Measurements from ENCODE around the gene BICRAL. TPM values are rescaled to one million over a fixed set of nuclear protein-coding genes. Genes with fewer than 3 reads are reported as not detected.

BICRAL gene
- total and polyA plus RNA-seq, 2 of the 4 experiments (the other 2 are of a cell fraction), result 4.0 to 6.1 TPM

DNA sequence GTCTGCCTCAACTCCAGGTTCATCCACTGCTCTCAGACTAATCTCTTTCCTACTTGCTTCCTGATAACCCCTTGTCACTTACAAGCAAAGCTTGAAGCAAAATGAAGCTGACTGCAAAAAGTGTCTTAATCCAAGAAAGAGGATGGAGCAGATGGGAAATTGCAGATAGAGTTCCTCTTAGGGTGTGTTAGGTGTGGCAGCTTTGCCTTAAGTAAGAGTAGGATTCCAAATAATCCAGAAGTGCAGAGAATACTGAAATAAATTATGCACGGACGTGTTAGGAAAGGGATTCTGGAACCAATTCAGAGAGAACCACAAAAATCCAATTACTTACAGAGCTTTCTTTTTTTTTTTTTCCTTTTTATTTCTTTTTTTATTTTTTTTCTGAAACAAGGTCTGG, 91.5 kb downstream of the BICRAL start:
- in situ Hi-C loops (cut with MboI; ENCODE audit: low sequenced_read_pairs), result no loop called here

More for the DNA sequence above, 91.5 kb downstream of the BICRAL start:
- Histone ChIP-seq H3K27ac (ENCODE audit: insufficient read depth, low read length) (no peak overlapping the region), H3K4me2 (ENCODE audit: low read depth, low read length) (no peak overlapping the region), H3K23ac (ENCODE audit: low read depth, low read length) (no peak overlapping the region), H3K4me1 (ENCODE audit: control insufficient read depth, insufficient read depth, low read length) (no peaks in the 10 kb centered on the region), H2AK5ac (ENCODE audit: low read depth, low read length) (no peak overlapping the region), H3K14ac (replicated peaks; ENCODE audit: low read depth, low read length) (no peak overlapping the region), H3K4ac (ENCODE audit: low read depth, low read length) (no peak overlapping the region), H3K9me3 (ENCODE audit: control insufficient read depth, insufficient read depth, low read length) (no peaks in the 10 kb centered on the region), H4K20me1 (ENCODE audit: insufficient read depth, low read length) (no peaks in the 10 kb centered on the region), H2AK9ac (replicated peaks; ENCODE audit: low read depth, low read length, poor library complexity) (no peak overlapping the region), H2BK15ac (ENCODE audit: low read depth, low read length) (no peak overlapping the region), H3K18ac (ENCODE audit: low read depth, low read length) (no peak overlapping the region), H3K79me1 (ENCODE audit: low read depth in 1 of 2, low read length in 2 of 2) (no peaks in the 10 kb centered on the region), H2BK20ac (ENCODE audit: low read depth, low read length) (no peak overlapping the region), H3K9me1 (ENCODE audit: insufficient read depth, low read length) (no peaks in the 10 kb centered on the region), H4K5ac (ENCODE audit: low read depth, low read length) (no peak overlapping the region), H3K27me3 (ENCODE audit: control insufficient read depth, insufficient read depth, low read length) (no peaks in the 10 kb centered on the region), H4K91ac (ENCODE audit: insufficient read depth, low read depth, low read length) (no peak overlapping the region), H3K9ac (ENCODE audit: low read depth, low read length) (no peak overlapping the region), H2BK120ac (ENCODE audit: low read depth, low read length) (no peak overlapping the region), H3K56ac (ENCODE audit: extremely low read depth, insufficient read depth, low read length) (no peak overlapping the region), H2AFZ (replicated peaks; ENCODE audit: low read length, poor library complexity) (no peak overlapping the region), H2BK5ac (ENCODE audit: low read depth, low read length, poor library complexity, severe bottlenecking) (no peak overlapping the region), H4K8ac (ENCODE audit: low read depth in 2 of 2, low read length in 2 of 2) (no peak overlapping the region), H3K4me3 (ENCODE audit: insufficient read depth, low read depth, low read length) (no peak overlapping the region), H3K36me3 (ENCODE audit: control insufficient read depth, insufficient read depth, low read length) (no peaks in the 10 kb centered on the region)
- intact Hi-C loops (cut with micrococcal nuclease), result no loop called here
- no peak for ATAC-seq (ENCODE audit: low read depth)
- TF ChIP-seq MAZ (IDR thresholded peaks at IDR 0.05; ENCODE audit: borderline replicate concordance, low read depth, low read length) (no peak), SMC3 (IDR thresholded peaks at IDR 0.05; ENCODE audit: low read depth, low read length) (no peak), FOS (IDR thresholded peaks at IDR 0.05; ENCODE audit: low read depth, low read length) (no peak), POLR2A (IDR thresholded peaks at IDR 0.05; ENCODE audit: low read depth, low read length) (no peak), BHLHE40 (IDR thresholded peaks at IDR 0.05; ENCODE audit: low read depth, low read length) (no peak), RAD21 (IDR thresholded peaks at IDR 0.05; ENCODE audit: low read length) (no peak), RFX5 (IDR thresholded peaks at IDR 0.05; ENCODE audit: low read depth, low read length) (no peak), MXI1 (IDR thresholded peaks at IDR 0.05; ENCODE audit: borderline replicate concordance, low read depth, low read length) (no peak), NFE2L2 (IDR thresholded peaks at IDR 0.05; ENCODE audit: low read depth, low read length) (no peak)
- no CpG with 5 or more reads among the region's 2 CpGs for WGBS, 2 experiments (ENCODE audit: extremely low coverage in 2 of 2, insufficient read length in 1 of 2)
- ChIA-PET CTCF (interaction anchor here (0.6 to 1.4 kb wide), 3 partner anchors 13 to 146 kb away, joined by 3 to 9 read pairs (median 5); no protein-coding TSS in a partner anchor), POLR2A (ENCODE audit: unreplicated experiment) (no interaction called here)
- DNase-seq, result no peak
- dilution Hi-C loops (cut with HindIII; ENCODE audit: low sequenced_read_pairs, unreplicated experiment), result loop anchor here (25.0 kb wide), 1 partner anchor 211 kb away; no protein-coding TSS in a partner anchor
- BruUV-seq (replicated peaks), result no TSS peak
